Eye (tissue), 1 donor: ENCODE results near the gene GSTM3.
"Not testable (repeated sequence)": the region's sequence is repeated elsewhere in the genome, so short reads cannot be mapped to it uniquely, and the experiment has no call there.

Experiments
- DNase-seq: peaks from one replicate; pipeline ENCODE4 v3.0.0-alpha.2; 2015

The GSTM3 gene

GRCh38 chr1:109691759-109692158 lies 49.1 kb downstream of the GSTM3 start:
- no peak for DNase-seq

DNA sequence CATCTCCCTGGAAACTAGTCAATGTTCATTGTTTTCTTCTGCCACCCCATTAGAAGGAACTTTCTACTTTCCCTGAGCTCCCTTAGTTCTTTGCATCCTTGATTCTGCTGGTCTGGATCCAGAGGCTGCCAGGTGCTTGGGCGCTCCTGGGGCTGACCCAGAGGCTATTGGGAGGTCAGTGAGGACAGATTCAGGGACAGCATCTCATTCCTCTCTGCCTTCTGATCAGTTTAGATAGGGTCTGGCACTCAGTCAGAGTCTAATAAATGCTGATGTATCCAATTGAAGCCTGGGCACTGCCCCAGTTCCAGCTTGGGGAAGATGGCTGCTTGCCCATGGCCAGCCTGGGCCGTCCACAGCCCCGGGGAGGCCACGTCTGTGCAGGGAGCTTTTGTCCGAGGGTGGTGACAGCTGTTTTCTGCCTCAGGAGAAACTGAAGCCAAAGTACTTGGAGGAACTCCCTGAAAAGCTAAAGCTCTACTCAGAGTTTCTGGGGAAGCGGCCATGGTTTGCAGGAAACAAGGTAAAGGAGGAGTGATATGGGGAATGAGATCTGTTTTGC lies 50.9 kb downstream of the GSTM3 start:
- DNase-seq = no peak

DNA sequence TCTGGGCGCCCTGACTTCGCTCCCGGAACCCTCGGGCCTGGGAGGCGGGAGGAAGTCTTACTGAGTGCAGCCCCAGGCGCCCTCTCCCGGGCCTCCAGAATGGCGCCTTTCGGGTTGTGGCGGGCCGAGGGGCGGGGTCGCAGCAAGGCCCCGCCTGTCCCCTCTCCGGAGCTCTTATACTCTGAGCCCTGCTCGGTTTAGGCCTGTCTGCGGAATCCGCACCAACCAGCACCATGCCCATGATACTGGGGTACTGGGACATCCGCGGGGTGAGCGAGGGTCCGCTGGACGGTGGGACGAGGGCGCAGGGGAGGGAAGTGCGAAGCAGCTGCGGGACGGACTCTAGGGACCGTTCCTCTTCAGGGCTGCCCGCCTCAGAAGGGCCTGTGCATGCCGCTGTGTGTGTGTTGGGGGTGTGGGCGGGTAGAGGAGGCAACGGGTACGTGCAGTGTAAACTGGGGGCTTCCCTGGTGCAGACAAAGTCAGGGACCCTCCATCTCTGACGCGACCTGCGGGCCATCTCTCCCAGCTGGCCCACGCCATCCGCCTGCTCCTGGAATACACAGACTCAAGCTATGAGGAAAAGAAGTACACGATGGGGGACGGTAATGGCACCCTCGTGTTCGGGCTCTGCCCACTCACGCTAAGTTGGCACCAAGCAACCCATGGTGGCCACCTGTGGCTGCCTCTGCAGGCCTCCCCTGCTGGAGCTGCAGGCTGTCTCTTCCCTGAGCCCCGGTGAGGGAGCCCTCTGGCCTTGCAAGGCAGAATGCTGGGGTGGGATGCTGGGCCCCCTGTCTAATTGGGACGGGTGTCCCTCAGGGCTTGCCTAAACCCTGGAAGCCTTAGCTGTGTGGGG lies 53.0 kb downstream of the GSTM3 start, which contains the start of gene GSTM1:
GSTM1 (plus strand) TSS at position 177 of the 859 bp plus-strand sequence; CDS start at position 234, 57 bp downstream.
- no peak for DNase-seq

GRCh38 chr1:109687109-109687508 lies 53.7 kb downstream of the GSTM3 start:
- not testable (repeated sequence) for DNase-seq

- DNase-seq = not testable (repeated sequence)
Observed at GRCh38 chr1:109685890-109686289, 54.9 kb downstream of the GSTM3 start.

DNA sequence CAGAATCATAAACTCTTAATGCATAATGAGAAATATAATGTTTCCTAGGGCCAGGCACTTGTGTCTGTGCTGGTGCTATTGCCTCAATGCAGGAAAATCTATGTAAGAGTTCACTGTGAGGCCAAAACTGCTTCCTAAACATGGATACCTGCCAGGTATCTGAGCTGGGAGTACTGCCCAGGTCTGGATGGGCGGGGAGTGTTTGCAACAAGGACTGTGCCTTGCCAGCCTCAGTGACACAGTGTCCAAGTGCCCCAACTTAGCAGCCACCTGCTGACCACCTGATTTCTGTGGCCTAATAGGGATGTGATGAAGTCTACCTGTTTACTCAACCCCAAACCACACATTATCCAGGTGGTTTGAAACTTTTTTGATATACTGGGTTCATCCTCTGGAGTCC lies 55.4 kb downstream of the GSTM3 start:
- not testable (repeated sequence) for DNase-seq

- not testable (repeated sequence) for DNase-seq
Observed at GRCh38 chr1:109684777-109685176, 56.1 kb downstream of the GSTM3 start.
